Right lung (tissue), 5 donors: ENCODE results near the gene PLCB2. TPM values are rescaled to one million over a fixed set of nuclear protein-coding genes. Genes with fewer than 3 reads are reported as not detected.
A peak's percentile ranks its signal among the peaks of the same experiment; 100 is the strongest.

Experiments
- DNase-seq, 2 donors: peaks; one replicate each; pipeline ENCODE4 v3.0.0-alpha.2; 2013
- polyA plus RNA-seq, 5 donors: library from polyadenylated mRNA; unstranded; fragments of 120-200 nt; gene quantifications; one replicate each; pipeline versions ENCODE4 v1.2.1 to v1.2.3, GENCODE V29; 2013; ENCODE audit warnings: inconsistent platforms in 1 of 5, low replicate concordance in 1 of 5; ENCODE audit not compliant: insufficient read length in 5 of 5, insufficient read depth in 1 of 5

The PLCB2 gene
- polyA plus RNA-seq, 5 donors, result 10.1 to 20.7 (median 16.4) TPM

DNA sequence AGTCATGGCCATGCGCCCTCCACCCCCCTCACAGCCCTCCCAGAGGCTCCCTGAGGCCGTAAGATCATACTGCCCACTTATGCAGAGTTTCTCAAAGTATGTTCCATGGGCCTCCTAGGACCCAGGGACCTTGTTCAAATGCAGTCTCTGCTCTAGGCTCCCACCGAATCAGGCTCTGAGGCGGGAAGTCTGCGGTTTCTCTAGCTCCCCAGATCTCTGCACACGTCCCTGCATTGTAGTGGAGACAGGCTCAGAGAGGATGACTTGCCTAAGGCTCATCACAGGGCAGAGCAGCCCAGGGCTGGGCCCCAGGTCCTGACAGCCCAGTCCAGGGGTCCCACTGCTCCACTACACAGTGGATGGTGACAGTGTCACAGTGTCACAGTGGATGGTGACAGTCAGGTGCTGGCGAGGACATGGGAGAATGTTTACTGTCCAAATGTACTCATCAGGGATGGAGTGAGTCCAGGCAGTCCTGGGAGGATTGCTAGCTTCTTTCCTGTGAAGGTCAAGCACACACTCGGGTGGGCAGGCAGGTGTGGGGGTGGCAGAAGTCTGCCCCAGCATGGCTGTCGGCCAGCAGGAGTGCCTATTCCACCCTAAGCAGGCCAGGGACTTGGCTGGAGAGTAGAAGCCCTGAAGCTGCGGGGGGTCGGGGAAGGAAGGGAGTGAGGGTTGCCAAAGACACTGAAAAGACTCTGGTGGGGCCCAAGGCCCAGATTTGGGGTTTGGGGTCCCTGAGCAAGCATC is 37.3 kb downstream of the PLCB2 start:
- DNase-seq, result no peak

DNA sequence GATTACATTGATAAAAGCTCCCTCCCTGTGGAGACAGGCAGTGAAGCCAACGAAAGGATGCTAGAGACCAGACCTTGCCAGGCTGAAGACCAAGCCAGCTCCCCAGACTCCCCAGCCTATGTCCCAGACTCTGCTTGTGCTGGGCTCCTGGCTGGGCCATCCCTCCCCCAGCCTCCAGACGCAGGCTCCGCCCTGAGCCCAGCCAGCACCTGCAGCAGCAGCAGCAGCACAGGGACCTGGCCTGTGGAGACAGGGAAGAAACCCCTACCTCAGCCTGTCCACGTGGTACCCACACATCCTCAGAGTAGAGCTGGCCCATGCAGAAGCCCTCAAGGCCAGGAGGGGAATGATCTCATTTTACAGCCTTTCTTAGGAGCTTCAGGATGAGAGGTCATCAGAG is 38.1 kb downstream of the PLCB2 start:
- no peak for DNase-seq

DNA sequence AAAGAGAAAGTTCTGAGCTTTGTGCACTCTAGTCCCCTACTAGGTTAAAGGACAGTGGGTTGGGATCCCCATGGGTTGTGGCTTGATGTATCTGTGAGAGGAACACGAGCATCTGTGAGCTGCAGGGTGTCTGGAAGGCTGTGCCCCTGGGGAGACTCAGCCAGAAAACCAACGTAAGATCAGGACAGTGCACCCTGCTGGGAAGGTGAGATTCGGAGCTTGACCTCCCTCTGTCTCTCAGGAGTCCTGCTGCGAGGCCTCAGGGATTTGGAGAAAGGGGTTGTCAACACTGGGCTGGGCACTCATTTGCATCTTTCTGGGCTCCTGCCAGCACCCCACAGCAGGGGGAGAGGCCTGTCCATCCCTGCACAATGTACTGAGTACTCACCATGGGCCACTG is 40.1 kb downstream of the PLCB2 start:
- no peak for DNase-seq

DNA sequence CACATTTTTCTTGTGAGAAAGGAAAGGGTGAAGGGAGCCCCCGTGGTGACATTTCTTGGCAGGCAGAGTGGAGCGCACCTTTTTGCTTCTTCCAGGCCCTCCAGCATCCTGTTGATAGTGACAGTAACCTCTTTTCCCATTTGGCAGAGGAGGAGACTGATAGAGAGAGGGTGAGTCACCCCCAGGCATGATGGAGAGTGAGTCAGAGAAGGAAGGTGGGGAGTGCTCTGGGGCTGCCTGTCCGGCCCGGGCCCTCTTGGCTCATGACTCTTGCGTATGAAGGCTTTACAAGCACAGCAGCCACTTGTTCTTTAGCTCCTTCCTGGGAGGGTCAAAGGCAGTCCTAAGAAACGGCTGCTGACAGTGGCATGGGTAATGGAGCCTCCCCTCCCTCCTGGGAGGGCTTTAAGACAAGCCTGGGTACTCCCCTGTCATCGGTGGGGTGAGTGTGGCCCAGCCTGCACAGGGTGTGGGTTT is 40.9 kb downstream of the PLCB2 start:
- no peak for DNase-seq

DNA sequence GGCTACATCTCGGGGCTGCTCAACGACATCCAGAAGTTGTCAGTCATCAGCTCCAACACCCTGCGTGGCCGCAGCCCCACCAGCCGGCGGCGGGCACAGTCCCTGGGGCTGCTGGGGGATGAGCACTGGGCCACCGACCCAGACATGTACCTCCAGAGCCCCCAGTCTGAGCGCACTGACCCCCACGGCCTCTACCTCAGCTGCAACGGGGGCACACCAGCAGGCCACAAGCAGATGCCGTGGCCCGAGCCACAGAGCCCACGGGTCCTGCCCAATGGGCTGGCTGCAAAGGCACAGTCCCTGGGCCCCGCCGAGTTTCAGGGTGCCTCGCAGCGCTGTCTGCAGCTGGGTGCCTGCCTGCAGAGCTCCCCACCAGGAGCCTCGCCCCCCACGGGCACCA is 41.9 kb downstream of the PLCB2 start:
- no peak for DNase-seq

DNA sequence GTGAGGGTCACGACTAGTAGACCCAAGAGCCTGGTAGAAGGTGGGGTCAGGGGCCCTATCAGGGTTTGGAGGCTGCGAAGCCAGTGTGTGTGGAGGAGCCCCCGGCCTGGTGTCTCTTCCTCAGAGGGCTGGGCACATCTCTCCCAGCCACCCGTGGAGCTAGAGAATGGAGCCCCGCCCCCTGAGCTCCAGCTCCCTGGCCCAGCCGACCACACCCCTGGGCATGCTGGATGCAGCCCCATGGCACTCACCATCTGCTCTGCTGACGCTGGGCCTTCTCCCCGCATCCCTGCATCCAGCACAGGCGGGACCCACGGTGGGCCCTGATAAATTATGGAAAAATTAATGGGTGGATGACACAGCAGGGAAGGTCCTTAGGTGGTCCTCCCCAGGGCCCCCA is 42.4 kb downstream of the PLCB2 start:
- no peak for DNase-seq

DNA sequence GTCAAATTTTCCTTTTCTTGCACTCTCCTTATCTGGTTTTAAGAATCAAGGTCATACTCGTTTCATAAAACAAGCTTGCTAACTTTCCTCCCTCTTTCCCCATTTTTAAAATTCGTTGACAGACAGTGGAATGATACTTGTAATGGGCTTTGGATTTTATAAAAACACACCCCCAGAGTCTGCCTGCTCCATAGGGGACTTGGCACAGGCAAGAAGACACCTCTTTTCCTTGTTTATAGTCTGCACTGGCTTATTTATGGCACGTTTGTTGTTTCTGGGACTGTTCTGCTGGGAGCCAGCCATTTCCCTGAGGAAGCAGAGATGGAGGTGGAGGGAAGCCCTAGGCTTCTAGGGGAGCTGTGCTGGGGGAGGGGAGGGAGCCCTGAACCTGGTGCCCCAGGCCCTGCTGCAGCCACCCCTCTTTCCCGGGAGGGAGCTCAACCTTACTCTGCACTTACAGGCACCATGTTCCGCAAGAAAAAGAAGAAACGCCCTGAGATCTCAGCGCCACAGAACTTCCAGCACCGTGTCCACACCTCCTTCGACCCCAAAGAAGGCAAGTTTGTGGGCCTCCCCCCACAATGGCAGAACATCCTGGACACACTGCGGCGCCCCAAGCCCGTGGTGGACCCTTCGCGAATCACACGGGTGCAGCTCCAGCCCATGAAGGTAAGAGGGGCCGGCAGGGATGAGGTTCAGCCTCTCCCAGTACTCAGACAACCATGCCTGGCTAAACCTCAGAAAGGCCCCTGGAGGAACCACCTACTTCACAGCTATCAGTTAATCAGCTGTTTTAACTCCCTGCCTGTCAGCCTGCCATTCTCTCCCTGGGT is 43.2 kb downstream of the PLCB2 start:
- no peak for DNase-seq

DNA sequence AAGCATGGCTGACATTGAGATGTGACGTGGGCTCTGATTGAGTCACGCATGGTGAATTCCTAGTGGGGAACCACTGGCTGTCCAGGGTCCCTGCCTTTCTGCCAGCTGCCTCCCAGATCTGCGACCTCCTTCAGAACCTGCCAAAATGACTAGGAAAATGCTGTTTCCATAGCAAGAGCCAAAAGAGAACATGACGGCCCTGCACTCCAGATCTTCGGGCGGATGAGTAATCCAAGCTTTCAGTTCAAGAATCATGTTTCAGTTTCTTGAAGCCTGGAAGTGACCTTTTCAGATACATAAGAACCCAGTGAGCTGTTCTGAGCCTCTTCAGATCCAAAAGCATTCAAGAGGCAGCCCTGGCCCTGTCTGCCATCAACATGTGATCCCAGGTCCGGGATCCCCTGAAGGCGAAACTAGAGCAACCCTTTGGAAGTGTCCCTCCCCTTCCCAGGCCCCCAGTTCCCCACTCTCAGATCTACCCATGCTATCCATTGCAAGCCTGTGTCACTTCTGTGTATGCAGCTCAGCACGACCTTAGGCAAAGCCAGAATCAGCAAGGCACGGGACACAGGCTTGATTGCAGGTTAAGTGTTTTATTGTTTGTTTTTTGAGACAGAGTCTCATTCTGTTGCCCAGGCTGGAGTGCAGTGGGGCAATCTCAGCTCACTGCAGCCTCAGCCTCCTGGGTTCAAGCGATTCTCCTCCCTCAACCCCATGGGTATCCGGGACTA is 44.5 kb downstream of the PLCB2 start:
- no peak for DNase-seq

DNA sequence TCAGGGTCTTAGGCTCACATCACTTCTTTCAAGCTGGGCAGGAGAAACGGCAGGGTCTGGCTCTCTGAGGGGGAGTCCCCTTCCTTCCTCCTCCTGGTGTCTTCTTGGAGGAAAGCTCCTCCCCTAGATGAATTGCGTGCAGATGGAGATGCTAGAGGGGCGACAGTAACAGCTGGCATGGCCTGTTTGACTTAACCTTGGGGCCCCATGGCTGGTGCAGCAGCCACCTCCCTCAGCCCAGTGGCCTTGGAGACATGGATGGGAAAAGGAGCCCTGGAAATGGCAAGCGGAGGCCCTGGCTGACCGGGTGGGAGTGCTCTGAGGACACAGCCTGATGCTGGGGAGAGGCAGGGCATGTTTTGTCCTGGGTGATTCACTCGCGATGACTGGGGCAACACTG is 48.7 kb downstream of the PLCB2 start:
- no peak for DNase-seq

DNA sequence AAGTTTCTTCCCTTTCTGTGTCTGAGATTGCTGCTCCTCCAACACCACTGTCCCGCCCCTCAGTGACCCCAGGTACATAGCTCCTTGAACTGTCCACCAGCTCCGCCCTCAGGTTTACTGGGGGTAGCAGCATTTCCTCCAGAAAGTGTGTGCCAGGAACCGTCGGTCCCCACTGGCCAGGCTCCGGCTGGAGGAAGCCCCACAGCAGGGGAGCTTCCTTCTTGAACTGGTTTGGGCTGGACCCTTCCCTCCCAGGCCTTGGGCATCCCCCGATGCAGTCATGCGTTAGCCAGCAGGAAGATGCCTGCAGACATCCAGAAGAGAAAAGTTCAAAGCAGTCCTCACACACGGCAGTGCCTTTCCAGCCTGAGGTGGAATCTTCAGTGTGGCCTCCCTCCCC is 49.2 kb downstream of the PLCB2 start:
- DNase-seq, result no peak

DNA sequence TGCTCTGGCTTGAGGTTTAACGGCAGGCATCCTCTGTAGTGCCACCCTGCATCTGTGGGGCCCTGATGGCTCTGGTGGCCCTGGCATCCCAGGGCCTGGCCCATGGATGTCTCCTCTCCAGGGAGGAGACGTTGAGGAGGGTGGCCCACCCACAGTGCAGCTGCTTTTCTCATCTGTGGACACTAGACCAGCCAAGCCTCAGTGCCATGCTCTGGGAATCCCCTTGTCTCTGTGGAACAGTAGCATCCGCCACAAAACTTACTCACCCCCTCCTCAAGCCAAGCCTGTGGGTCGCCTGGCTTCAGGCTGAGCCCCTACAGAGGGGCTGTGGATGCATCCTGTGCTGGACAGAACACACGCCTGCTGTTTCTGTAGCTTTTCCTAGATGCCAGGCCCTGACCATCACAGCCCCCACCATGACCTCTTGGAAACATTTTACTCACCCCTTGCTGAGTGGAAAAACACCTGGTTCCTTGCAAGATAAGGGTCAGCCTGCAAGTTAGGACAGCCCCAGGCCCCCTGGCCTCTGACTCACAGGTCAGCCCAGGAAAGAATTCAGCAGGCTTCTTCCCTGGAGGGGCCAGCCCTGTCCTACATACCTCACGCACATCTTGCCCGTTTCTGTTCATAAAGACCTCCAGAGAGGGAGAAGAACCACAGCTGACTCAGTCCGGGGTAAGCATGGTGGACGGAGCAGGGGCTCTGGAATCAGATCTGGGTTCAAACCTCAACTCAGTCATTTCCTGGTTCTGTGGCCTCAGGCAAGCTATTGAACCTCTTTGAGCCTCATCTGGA is 49.9 kb downstream of the PLCB2 start:
- no peak for DNase-seq

DNA sequence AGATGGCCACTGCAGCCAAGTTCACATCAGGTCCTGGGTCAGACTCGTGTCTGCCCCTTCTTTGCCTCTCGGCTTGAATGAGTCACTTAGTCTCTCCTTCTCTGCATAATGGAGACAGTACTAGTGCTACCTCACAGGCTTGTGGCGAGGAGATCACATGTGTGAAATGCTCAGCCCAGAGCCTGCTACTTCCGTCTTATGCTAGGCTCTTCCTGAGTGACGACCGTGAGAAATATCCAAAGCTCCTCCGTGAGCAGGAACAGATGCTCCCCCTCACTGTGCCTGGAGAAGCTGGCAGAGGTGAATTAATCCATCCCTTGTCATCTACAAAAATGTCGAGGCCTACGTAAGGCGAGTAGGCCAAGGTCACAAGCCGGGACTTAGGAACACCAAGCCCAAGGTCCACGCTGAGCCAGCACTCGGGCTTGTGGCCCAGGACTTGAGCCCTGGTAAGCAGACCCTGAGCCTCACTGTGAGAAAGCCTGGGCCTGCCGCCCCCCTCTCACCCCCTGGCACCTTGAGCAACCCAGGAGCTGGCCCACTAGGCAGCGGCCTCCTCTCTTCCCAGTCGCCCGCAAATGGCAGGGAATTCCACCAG is 51.0 kb downstream of the PLCB2 start:
- no peak for DNase-seq

DNA sequence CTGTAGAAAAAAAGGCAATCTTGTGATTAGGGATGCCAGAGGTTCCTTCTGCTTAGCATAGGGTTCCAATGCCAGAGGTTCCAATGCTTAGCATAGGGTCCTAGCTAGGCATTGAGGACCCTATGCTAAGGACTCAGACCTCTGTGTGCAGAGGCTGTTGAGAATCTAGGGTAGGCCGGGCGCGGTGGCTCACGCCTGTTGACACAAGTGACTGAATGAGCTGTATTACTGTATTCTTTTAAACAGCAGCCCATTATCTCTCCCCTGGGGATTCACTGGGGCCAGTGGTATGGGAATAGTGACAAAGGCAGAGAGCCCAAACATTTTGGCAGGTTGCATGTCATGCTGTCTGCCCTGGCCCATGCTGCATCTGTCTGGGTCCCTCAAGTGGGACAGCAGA is 52.7 kb downstream of the PLCB2 start:
- DNase-seq, result no peak

DNA sequence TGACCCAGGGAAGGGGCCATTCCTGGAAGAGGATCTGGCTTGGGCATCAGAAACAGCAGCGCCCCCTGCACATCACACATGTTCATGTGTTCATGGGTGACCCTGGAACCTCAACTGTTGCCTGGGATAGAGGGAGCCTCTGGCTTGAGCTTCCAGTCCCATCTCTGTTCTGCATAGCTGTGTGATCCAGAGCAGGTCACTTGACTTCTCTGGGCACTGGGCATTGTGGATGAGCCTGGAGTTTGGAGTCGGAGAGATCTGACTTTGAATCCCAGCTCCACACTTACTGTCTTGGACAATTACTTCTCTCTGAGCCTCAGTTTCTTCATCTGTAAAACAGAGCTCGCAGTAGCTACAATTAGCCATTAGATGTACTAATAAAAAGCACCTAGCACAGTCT is 53.3 kb downstream of the PLCB2 start:
- no peak for DNase-seq

DNA sequence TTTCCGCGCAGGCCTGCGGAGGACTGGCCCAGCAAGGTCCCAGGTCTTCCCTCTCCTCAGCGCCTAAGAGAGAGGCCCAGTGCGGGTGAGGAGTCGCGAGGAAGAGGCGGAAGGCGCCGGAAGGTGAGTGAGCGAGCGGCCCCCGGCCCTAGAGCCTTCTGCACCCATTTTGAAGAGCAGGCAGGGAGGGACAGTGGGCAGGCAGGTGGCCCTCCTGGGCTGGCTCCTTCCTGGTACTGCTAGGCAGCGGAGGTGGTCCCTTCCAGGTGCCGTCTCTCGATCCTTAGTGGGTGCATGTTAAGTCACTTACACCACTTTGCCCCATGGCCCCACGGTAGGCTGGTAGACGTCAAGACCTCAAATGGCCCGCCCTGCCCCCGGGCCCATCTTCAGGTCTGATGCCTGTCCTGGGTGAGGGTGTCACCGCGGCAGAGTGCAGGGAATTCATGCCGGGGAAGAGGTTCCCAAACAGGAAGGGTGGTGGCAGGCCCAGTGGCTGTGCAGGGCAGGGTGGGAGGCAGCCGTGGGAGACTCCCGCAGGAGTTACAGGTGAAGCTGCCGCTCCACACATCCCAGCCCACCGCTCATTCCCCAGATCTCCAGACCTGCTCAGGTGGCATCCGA is 54.5 kb downstream of the PLCB2 start:
- no peak for DNase-seq

DNA sequence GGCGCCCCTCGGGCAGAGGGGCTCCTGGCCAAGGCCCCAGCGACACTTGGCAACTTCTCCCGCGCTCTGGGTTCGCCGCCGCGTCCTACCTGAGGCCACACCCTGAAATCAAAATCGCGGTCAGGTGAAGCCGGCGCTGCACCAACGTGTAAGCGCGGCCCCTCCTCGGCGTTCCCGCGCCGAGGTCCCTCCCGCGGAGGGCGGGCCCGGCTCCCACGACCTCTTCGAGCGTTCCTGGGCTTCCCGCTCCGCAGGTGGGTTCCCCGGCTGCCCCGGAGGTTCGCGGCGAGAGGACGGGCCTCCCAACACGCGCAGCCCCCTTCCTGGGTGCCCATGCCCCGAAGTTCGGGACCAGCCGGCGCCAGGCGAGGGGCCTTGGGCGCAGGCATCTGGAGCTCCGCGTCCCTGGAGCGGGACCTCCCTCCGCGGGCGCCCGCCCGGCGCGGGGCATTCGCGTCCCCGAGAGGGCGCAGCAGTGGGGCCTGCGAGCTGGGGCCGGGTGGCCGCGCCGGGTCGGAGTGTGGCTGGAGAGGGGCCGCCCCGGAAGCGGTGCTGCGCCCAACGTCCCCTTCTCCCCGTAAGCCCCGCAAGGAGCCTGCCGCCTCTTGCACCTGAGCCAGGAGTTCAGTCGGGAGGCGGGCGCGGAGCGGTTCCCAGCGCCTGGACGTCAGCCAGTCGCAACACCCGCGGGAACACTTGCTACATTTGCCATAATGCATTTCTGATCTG is 55.1 kb downstream of the PLCB2 start:
- DNase-seq, result peak in 1 of 2 donors; percentile 42

DNA sequence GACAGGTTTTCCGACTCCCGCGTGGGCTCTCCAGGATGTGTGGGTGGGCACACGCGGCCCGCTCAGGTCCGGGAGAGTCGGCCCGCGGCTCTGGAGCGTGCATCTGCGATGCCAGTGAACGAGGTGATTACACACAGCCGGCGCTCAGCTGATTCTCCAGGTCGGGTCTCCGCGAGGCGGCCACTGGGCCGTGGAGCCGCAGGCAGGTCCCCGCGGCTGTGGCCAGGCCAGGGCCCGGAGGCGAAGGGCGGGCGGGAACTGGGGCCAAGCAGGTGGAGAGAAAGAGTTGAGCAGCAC is 55.6 kb downstream of the PLCB2 start:
- no peak for DNase-seq

DNA sequence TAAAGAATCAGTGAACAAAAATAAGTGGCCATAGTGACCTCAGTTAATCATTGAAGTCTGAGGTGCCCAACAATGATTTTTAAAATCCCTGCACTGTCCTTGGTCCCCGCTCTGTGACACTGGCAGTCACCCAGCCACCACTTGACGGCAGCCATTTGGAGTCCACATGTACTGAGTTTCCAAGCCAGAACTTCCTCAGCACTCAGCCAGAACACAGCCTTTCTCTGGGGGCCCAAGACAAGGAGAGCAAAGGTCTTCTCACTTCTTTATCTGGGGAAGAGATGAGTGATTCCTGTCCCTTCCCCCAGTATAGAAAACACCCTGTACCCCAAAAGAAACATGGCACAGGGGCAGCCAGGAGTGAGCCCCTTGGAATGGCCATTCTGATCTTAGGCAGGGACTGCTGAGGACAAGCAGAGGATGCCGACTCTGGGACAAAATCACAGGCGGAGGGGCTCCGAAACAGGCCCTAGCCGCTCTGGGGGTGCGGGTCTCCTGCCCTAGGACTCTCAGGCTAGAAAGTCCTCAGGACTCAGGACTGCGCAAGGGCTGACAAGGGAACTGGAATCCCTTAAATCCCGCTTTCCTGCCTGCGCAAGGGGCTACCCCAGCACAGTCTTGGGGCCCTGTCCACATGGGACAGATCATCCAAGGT is 56.1 kb downstream of the PLCB2 start:
- DNase-seq, result no peak

DNA sequence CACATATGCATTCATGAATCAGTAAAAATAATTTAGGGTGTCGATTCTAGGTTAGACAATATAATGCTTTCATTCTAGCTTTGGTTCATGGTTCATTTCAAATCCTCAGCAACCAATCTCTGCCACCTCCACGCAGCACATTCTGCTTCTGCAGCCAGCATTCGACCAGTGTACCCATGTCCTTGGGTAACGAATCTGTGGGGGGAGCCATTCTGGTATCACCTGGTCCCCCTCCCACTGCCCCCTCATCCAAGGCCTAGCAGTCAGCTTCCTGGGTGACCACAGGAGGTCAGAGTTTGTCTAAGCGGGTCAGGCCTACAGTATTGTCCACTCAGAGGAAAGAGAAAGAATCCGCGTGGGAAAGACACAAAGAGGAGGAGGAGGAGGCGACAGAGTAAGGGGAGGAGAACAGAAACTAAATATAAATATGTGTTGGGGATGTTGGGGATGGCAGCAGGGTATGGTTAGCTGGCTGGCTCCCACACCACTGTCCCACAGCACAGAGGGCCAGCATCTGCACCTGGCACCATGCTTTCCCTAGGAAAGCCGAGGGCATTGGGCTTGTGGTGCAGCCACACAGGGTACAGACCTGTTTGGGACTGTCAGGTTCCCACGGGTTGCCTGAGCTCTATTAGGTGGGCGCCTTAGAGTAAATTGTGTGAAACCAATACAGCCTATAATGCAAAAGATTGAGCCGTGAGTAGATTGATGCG is 56.8 kb downstream of the PLCB2 start:
- no peak for DNase-seq
